Ovary (tissue), 9 donors: ENCODE measurements around the gene TMIGD3. TPM values are rescaled to one million over a fixed set of nuclear protein-coding genes. Genes with fewer than 3 reads are reported as not detected.

ENCODE experiments used
- DNase-seq, 5 donors: peaks; one replicate each; pipeline ENCODE4 v3.0.0-alpha.2; 2019 to 2020
- H3K27ac ChIP-seq, 2 donors: fragments of 200-600 bp; one replicate each; pipeline versions ENCODE4 v1.5.1 to v1.8.0; 2019 to 2022
- H3K27me3 ChIP-seq: fragments of 200-600 bp; one replicate; pipeline ENCODE4 v1.8.0; 2022
- H3K36me3 ChIP-seq: fragments of 200-600 bp; sonication (generic); one replicate; pipeline ENCODE4 v1.5.1; 2019
- H3K4me1 ChIP-seq: one replicate; pipeline ENCODE4 v1.8.1; 2013; ENCODE audit warnings: mild to moderate bottlenecking, moderate library complexity; ENCODE audit not compliant: insufficient read depth
- H3K4me3 ChIP-seq: fragments of 200-600 bp; sonication (generic); one replicate; pipeline ENCODE4 v1.5.1; 2017
- H3K9me3 ChIP-seq, 2 donors: fragments of 200-600 bp in 1 of 2; sonication (generic) in 1 of 2; one replicate each; pipeline versions ENCODE4 v1.5.1 to v1.8.1; 2013 to 2019; ENCODE audit warnings: mild to moderate bottlenecking in 1 of 2, moderate library complexity in 1 of 2
- EP300 ChIP-seq: sonication (generic); formaldehyde crosslinking; IDR thresholded peaks from one replicate; pipeline ENCODE4 v1.6.1; 2017; ENCODE audit warnings: antibody characterized with exemption
- POLR2A ChIP-seq: fragments of 450-650 bp; IDR thresholded peaks from one replicate; pipeline ENCODE4 v1.6.1; 2017; ENCODE audit warnings: antibody characterized with exemption, mild to moderate bottlenecking, moderate library complexity
- WGBS, 3 donors: extraction: QIAGEN DNeasy Blood & Tissue Kit in 1 of 3; methylation state at CpG; one replicate each; pipeline versions ENCODE4 v1.1.5 to v1.1.7; 2013 to 2017; 5-methylcytosine and 5-hydroxymethylcytosine counted together
- intact Hi-C, 4 donors: fragments of 100-400 bp; cut with DNase I; formaldehyde crosslinking; loops; one replicate each; pipeline versions ENCODE4 v1.11.0 to v1.15.1; 2022 to 2023
- polyA plus RNA-seq, 2 donors: library from polyadenylated mRNA; stranded (reverse); fragments of 200-250 nt in 1 of 2; fragments of 350-450 nt in 1 of 2; fragmentation: Illumina TruSeq in 1 of 2; extraction: RNeasy Lipid Tissue Mini Kit (QIAGEN cat#74804) in 1 of 2; gene quantifications; one replicate each; pipeline ENCODE4 v1.2.3, GENCODE V29; 2013 to 2014
- total RNA-seq, 7 donors: library from RNA; depleted of rRNA in 2 of 7; stranded (reverse); fragments of >200 nt in 2 of 7; fragmentation: NEBNext Ultra II Directional in 3 of 7; extraction: Animal tissue kit (Norgen Biotek cat#: 25700) in 3 of 7; gene quantifications; one replicate each; pipeline versions ENCODE4 v1.1.0 to v1.2.4, GENCODE V29; 2016 to 2023
- TF ChIP-seq, protein P1 (sequence below), 3 donors: fragments of 450-650 bp in 2 of 3; fragments of 200-600 bp in 1 of 3; IDR thresholded peaks; one replicate each; pipeline versions ENCODE4 v1.5.1 to v1.8.0; 2016 to 2022; ENCODE audit warnings: antibody characterized with exemption in 3 of 3, mild to moderate bottlenecking in 1 of 3
- donor health status: DM: no; HTN: no; CAD: no; lungs with moderate emphysema.
- donor health status: DM: no; HTN: no; CAD: no.
- donor health status: Bipolar disorder and iron deficiency.
- donor health status: DM: yes; HTN: yes; CAD: no.
- donor health status: DM: no; HTN: no; CAD: no.
- donor health status: DM: yes; HTN: yes; CAD: no.

The TMIGD3 gene
- total and polyA plus RNA-seq, 9 donors = 0.78 to 3.2 (median 2.6) TPM; not detected in 2

DNA sequence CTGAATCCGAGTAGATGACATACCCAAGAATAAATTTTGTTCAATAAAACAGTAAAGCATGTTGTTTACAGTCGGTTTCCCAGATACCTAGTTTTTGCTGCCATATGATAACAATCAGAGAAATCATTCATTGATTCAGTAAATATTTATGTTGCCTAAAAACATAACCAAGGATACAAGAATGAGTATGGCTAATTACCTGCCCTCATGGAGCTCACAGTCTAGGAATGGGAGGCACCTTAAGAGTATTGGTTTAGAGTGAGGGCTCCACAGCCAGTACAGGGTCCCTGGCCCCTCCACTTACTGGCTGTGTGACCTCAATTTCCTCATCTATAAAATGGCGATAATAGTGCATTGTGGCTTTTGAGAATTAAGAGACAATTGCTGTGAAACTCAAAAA is 53.2 kb downstream of the TMIGD3 start:
- no peak for DNase-seq
- Histone ChIP-seq H3K36me3 (no peaks in the 10 kb centered on the region), H3K27ac (no peak overlapping the region), H3K4me3 (peak overlapping the region; percentile 97), H3K4me1 (peaks cover 11% of the 10 kb centered on the region), H3K27me3 (no peaks in the 10 kb centered on the region), H3K9me3 (no peaks in the 10 kb centered on the region)
- TF ChIP-seq, protein P1, sequence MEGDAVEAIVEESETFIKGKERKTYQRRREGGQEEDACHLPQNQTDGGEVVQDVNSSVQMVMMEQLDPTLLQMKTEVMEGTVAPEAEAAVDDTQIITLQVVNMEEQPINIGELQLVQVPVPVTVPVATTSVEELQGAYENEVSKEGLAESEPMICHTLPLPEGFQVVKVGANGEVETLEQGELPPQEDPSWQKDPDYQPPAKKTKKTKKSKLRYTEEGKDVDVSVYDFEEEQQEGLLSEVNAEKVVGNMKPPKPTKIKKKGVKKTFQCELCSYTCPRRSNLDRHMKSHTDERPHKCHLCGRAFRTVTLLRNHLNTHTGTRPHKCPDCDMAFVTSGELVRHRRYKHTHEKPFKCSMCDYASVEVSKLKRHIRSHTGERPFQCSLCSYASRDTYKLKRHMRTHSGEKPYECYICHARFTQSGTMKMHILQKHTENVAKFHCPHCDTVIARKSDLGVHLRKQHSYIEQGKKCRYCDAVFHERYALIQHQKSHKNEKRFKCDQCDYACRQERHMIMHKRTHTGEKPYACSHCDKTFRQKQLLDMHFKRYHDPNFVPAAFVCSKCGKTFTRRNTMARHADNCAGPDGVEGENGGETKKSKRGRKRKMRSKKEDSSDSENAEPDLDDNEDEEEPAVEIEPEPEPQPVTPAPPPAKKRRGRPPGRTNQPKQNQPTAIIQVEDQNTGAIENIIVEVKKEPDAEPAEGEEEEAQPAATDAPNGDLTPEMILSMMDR (IDR thresholded peaks at IDR 0.05) = no peak
- TF ChIP-seq EP300 = no peak
- TF ChIP-seq POLR2A = no peak
- intact Hi-C loops = no loop called here
- whole genome bisulfite sequencing, 3 donors = 44 to 57% (median 45%) methylated on average over 3 of the region's 3 CpGs

DNA sequence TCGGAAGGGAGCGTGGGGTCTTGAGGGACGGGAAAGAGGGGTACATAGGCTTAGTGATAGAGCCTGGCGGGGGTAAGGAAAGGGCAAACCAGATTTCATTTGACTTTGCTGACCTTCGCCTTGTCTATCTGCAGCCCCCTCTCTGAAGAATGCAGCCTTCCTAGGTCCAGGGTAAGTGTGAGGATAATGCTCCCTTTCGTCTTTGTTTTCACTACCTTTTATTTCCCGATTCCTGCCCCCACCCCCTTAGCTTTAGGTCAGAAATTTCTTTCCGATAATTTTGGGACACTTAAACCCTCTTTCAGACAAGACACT is 53.8 kb downstream of the TMIGD3 start:
- Histone ChIP-seq H3K9me3 (no peaks in the 10 kb centered on the region), H3K27ac (peak overlapping the region; percentile 6 to 63), H3K36me3 (no peaks in the 10 kb centered on the region), H3K4me1 (peaks cover 11% of the 10 kb centered on the region), H3K27me3 (no peaks in the 10 kb centered on the region), H3K4me3 (peak overlapping the region; percentile 97)
- no peak for DNase-seq
- WGBS, 3 donors = 0% methylated on average over 8 of the region's 8 CpGs
- intact Hi-C loops = no loop called here
- TF ChIP-seq, protein P1 (IDR thresholded peaks at IDR 0.05) = no peak
- TF ChIP-seq POLR2A = no peak
- TF ChIP-seq EP300 = no peak

DNA sequence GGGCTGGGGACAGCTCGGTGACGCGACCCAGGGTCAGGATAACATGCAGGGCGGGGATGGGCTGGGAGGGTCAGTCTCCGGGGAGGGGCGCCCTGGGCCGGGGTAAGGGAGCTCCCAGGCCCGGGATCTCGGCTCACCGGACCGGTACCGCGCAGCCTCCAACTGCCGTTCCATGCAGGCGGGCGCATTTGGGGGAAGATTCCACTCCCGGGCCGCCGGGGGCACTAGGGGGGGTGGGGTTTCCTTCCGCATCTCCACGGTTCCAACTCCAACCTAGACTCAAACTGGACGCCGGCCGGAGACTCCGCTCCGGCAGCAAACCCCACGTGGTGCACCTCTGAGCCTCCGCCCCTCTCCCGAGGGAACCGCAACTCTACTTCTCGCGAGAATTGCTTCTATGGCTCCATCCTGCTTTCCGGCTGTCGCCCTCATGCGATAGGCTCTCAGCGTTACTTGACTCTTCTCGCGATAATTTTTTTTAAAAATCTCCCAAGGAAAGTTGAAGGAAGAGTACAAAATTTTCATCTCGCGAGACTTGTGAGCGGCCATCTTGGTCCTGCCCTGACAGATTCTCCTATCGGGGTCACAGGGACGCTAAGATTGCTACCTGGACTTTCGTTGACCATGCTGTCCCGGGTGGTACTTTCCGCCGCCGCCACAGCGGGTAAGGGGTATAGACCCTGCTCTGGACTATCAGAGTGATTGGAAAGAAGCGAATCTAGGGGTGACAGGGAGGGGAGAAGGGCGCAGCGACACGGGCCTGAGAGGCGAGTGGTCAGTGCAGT is 54.3 kb downstream of the TMIGD3 start, which contains the start of the genes ATP5PB and WDR77:
Gene ATP5PB, plus strand, starts transcription at position 547 of the 785 bp plus-strand sequence. Its CDS starts 78 bp downstream, at position 625.
Gene WDR77, minus strand, starts transcription at position 339 of the 785 bp plus-strand sequence. Its CDS starts 87 bp downstream, at position 252.
- H3K4me3 ChIP-seq = peak within 1 kb of the TSS; percentile 97
- intact Hi-C loops = no loop called here
- H3K36me3 ChIP-seq = no peaks in the 10 kb centered on the region
- H3K27ac ChIP-seq = peak within 1 kb of the TSS; percentile 6 to 63
- TF ChIP-seq POLR2A = peak; percentile 30
- no peak for TF ChIP-seq EP300
- no peaks in the 10 kb centered on the region for H3K9me3 ChIP-seq
- DNase-seq = peak; percentile 92 to 97 (median 94)
- WGBS, 3 donors = 0 to 1% (median 1%) methylated on average over 40 to 54 of the region's 54 CpGs
- H3K4me1 ChIP-seq = peaks cover 11% of the 10 kb centered on the region
- no peaks in the 10 kb centered on the region for H3K27me3 ChIP-seq

DNA sequence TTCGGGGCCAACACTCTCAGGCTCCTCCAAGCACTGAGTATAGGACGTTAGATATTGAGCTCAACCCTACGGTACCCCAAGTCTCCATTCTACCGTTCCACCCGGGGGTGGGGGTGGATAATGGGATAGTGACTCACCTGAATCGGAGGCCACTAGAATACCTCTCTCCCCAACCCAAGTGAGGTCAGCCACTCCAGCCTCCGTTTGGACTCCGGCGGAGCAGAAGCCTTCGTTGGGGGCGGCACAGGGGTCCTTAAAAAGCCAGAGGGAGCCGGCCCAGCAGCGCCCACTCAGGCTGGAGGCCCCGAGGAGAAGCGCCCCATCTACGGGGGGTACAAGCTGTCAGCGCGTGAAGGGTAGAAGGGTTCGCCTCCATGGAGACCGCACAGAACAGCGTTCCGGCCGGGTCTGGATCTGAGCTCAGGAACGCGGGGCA is 54.9 kb downstream of the TMIGD3 start:
- TF ChIP-seq POLR2A (no peak), EP300 (no peak)
- TF ChIP-seq, protein P1 (IDR thresholded peaks at IDR 0.05) = no peak
- 0 to 1% (median 0%) methylated on average over 25 of the region's 25 CpGs for WGBS, 3 donors
- peaks cover 11% of the 10 kb centered on the region for H3K4me1 ChIP-seq
- H3K36me3 ChIP-seq = no peaks in the 10 kb centered on the region
- H3K27ac ChIP-seq = peak overlapping the region in 1 of 2 donors; percentile 35
- no peak for DNase-seq
- intact Hi-C loops = no loop called here
- no peaks in the 10 kb centered on the region for H3K27me3 ChIP-seq
- peak overlapping the region; percentile 97 for H3K4me3 ChIP-seq
- H3K9me3 ChIP-seq = no peaks in the 10 kb centered on the region
